Osteoblast (primary cell): ENCODE measurements around the gene RAB12. TPM values are rescaled to one million over a fixed set of nuclear protein-coding genes. Genes with fewer than 3 reads are reported as not detected.

Experiments
- DNase-seq: peaks from one replicate; pipeline ENCODE4 v3.0.0; 2011; ENCODE audit warnings: low spot score, mixed read lengths; ENCODE audit not compliant: insufficient read length; ENCODE audit errors: missing footprints
- H2AFZ ChIP-seq: 2 replicates; pipeline ENCODE4 v1.6.0; 2011; ENCODE audit warnings: mild to moderate bottlenecking, low read length
- H3K27ac ChIP-seq: 2 replicates; pipeline ENCODE4 v1.5.1; 2011; ENCODE audit warnings: mild to moderate bottlenecking, low read depth, low read length, moderate library complexity
- H3K27me3 ChIP-seq: 2 replicates; pipeline ENCODE4 v1.6.0; 2012; ENCODE audit warnings: mild to moderate bottlenecking, control low read depth, inconsistent platforms, low read length, moderate library complexity; ENCODE audit not compliant: insufficient read depth
- H3K36me3 ChIP-seq: 2 replicates; pipeline ENCODE4 v1.5.1; 2011; ENCODE audit warnings: mild to moderate bottlenecking, low read length, control low read depth, moderate library complexity; ENCODE audit not compliant: insufficient read depth
- H3K4me1 ChIP-seq: 2 replicates; pipeline ENCODE4 v1.5.1; 2011; ENCODE audit warnings: mild to moderate bottlenecking, low read length, control low read depth, moderate library complexity; ENCODE audit not compliant: insufficient read depth
- H3K4me2 ChIP-seq: 2 replicates; pipeline ENCODE4 v1.6.0; 2011; ENCODE audit warnings: mild to moderate bottlenecking, low read length; ENCODE audit not compliant: insufficient read depth
- H3K4me3 ChIP-seq: fragments of 200-600 bp; sonication (generic); 3 replicates; pipeline ENCODE4 v1.5.1; 2012; ENCODE audit warnings: mild to moderate bottlenecking, low read length, inconsistent platforms; ENCODE audit not compliant: insufficient read depth
- H3K79me2 ChIP-seq: 2 replicates; pipeline ENCODE4 v1.6.0; 2012; ENCODE audit warnings: mild to moderate bottlenecking, low read length, control low read depth, inconsistent platforms; ENCODE audit not compliant: insufficient read depth
- H3K9me3 ChIP-seq: 2 replicates; pipeline ENCODE4 v1.5.1; 2011; ENCODE audit warnings: low read depth, low read length, control low read depth
- H4K20me1 ChIP-seq: 2 replicates; pipeline ENCODE4 v1.6.0; 2012; ENCODE audit warnings: mild to moderate bottlenecking, low read length, control low read depth; ENCODE audit not compliant: insufficient read depth
- total RNA-seq: library from RNA; depleted of rRNA; stranded (reverse); fragments of >200 nt; gene quantifications from 2 replicates; pipeline ENCODE4 v1.2.3, GENCODE V29; 2012
- TF ChIP-seq, protein P1 (sequence below): IDR thresholded peaks from 2 replicates; pipeline ENCODE4 v1.5.1; 2011; ENCODE audit warnings: mild to moderate bottlenecking, low read depth, low read length, moderate library complexity; ENCODE audit errors: extremely low read depth

The RAB12 gene
- total RNA-seq, 1 donor: 49.2 TPM

DNA sequence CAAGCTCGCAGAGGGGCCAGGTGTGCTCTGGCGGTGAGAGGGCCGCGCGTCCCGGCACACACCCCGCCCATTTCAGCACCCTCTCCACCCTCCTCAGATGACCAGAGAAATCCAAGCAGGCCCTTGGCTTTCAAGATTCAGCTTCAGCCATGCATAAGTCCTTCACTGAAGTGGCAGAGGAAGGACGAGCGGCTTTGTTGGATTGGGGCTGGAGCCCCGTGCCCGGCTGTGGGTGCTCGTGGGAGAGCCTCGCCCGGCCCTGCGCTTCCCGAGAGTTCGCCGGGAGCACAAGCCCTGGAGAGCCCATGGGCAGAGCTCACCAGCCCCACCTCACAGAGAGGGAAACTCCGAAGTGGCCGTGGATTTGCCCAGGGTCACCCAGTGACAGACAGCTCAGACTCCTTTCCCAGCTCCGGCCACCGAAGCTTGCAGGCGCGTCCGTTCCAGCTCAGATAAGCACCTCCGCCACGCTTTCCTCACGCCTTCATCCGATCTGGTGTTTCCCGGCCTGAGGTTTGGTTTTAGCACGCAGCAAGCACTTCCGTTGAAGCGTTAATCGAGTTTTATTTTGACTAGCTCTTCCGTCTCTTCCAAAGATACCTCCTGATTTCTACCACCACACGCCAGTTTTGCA is 50.5 kb downstream of the RAB12 start:
- Histone ChIP-seq H3K79me2 (no peaks in the 10 kb centered on the region), H4K20me1 (no peaks in the 10 kb centered on the region), H3K27me3 (no peaks in the 10 kb centered on the region), H3K27ac (no peak overlapping the region), H3K4me1 (no peaks in the 10 kb centered on the region), H3K4me3 (no peak overlapping the region), H3K36me3 (no peaks in the 10 kb centered on the region), H2AFZ (no peak overlapping the region), H3K4me2 (no peak overlapping the region), H3K9me3 (no peaks in the 10 kb centered on the region)
- no peak for DNase-seq
- TF ChIP-seq, protein P1, sequence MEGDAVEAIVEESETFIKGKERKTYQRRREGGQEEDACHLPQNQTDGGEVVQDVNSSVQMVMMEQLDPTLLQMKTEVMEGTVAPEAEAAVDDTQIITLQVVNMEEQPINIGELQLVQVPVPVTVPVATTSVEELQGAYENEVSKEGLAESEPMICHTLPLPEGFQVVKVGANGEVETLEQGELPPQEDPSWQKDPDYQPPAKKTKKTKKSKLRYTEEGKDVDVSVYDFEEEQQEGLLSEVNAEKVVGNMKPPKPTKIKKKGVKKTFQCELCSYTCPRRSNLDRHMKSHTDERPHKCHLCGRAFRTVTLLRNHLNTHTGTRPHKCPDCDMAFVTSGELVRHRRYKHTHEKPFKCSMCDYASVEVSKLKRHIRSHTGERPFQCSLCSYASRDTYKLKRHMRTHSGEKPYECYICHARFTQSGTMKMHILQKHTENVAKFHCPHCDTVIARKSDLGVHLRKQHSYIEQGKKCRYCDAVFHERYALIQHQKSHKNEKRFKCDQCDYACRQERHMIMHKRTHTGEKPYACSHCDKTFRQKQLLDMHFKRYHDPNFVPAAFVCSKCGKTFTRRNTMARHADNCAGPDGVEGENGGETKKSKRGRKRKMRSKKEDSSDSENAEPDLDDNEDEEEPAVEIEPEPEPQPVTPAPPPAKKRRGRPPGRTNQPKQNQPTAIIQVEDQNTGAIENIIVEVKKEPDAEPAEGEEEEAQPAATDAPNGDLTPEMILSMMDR: no peak

DNA sequence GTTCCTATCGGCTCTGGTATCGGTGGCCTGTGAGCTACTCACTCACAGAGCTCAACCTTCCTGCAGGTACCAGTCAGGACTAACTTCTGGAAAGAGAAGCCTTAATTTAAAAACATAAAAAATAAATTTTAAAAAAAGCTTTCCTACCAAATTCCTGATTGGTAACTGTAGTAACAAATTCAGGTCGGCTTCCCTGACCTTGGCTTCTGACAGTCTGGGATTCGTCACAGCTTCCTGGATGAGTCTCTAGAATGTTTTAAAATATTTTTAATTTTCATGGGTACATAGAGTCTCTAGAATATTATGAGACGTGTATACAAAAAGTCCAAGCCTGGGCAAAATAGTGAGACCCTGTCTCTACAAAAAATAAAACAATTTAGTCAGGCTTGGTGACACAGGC is 51.1 kb downstream of the RAB12 start:
- Histone ChIP-seq H2AFZ (no peak overlapping the region), H3K4me2 (peak overlapping the region; percentile 9), H3K36me3 (no peaks in the 10 kb centered on the region), H3K4me3 (no peak overlapping the region), H3K79me2 (no peaks in the 10 kb centered on the region), H3K9me3 (no peaks in the 10 kb centered on the region), H4K20me1 (no peaks in the 10 kb centered on the region), H3K27ac (no peak overlapping the region), H3K27me3 (no peaks in the 10 kb centered on the region), H3K4me1 (peaks cover 3% of the 10 kb centered on the region)
- DNase-seq: no peak
- TF ChIP-seq, protein P1: no peak

DNA sequence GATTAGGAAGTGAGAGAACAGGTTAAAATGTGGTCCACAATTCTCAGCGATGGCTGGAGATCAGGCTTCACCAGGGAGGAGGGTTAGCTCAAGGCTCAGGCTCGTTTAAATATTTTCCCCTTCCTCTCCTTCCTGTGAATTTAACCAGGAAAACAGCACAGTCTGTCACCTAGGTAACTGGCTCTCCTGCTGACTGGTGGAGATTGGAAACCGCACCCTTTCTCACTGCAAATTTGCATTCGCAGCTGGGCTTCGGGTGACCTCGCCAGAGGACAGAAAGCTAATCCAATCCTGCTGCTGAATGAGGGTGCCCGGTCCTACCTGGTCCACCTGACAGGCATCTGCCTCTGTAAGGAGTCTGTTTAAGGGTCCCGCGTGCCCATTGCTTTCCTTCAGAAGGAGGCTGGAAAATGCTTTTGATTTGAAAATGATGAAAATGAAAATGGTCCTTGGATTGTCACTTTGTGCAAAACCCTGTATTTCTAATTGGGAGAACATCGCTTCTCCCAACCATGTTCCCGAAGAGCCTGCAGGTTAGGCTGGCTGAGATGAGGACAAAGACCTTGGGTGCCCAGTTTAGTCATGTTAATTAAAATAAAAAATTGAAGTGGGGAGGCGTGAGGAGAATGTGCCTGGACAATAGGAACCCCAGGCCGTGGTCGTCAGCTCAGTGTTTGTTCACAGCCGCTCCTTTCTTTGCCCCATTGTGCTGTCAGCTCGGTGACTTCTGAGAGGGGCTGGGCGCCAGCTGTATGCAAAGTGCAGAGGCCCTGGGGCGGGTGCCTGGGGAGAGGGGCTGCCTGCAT is 52.7 kb downstream of the RAB12 start:
- no peak for DNase-seq
- Histone ChIP-seq H3K79me2 (no peaks in the 10 kb centered on the region), H2AFZ (peak overlapping the region; percentile 78), H3K4me2 (peak overlapping the region; percentile 25), H3K4me3 (no peak overlapping the region), H3K9me3 (no peaks in the 10 kb centered on the region), H3K27me3 (no peaks in the 10 kb centered on the region), H3K4me1 (peaks cover 6% of the 10 kb centered on the region), H3K36me3 (no peaks in the 10 kb centered on the region), H3K27ac (no peak overlapping the region), H4K20me1 (no peaks in the 10 kb centered on the region)
- TF ChIP-seq, protein P1: no peak

DNA sequence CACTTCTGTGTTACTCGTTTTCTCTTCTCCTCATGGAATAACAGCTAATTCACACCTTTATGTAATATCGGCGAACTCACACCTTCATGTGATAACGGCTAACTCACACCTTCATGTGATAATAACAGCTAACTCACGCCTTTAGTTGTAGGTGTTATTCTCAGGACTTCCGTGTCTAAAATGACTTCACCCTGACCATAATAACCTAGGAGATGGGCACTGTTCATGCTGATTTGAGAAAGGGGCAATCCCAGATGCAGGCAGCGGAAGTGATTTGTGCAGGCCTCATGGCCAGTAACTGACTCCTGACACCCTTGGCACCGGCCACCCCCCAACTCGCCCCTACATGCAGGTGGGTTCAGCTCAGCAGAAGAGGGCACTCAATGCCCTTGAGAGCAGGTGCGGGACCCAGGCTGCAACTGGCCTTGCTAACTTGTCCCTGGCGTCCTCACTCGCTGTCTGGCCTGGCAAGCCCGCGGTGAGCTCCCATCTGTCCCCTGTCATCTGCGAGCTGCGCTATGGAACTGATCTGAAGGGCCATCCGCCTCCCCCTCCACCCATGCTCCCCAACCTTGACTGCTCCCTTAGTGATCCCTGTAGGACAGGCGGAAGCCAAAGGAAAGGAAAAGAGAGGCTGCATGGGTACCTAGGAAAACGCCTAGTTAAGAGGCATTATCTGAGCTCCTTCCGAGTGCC is 53.5 kb downstream of the RAB12 start:
- Histone ChIP-seq H3K4me1 (peaks cover 6% of the 10 kb centered on the region), H4K20me1 (no peaks in the 10 kb centered on the region), H2AFZ (no peak overlapping the region), H3K4me2 (no peak overlapping the region), H3K9me3 (no peaks in the 10 kb centered on the region), H3K79me2 (no peaks in the 10 kb centered on the region), H3K4me3 (no peak overlapping the region), H3K36me3 (no peaks in the 10 kb centered on the region), H3K27me3 (no peaks in the 10 kb centered on the region), H3K27ac (no peak overlapping the region)
- TF ChIP-seq, protein P1: no peak
- DNase-seq: no peak
